CD14-positive monocyte (primary cell): ENCODE data around the gene ABCA4. TPM values are rescaled to one million over a fixed set of nuclear protein-coding genes. Genes with fewer than 3 reads are reported as not detected.

Experiments
- DNase-seq, 3 donors: peaks; one replicate each; pipeline ENCODE4 v3.0.0-alpha.2; 2011 to 2022
- H2AFZ ChIP-seq: 2 replicates; pipeline ENCODE4 v1.6.0; 2012; ENCODE audit warnings: mild to moderate bottlenecking, low read depth, low read length, inconsistent platforms; ENCODE audit not compliant: insufficient read depth, poor library complexity, severe bottlenecking
- H3K27ac ChIP-seq, 2 donors: 1 replicate in 1 of 2; 2 replicates in 1 of 2; pipeline ENCODE4 v1.5.1; 2012 to 2013; ENCODE audit warnings: low read length in 2 of 2, control low read depth in 1 of 2, inconsistent platforms in 1 of 2, low read depth in 1 of 2, mild to moderate bottlenecking in 1 of 2
- H3K27me3 ChIP-seq, 2 donors: one replicate each; pipeline versions ENCODE4 v1.6.0 to v1.6.1; 2011 to 2013; ENCODE audit warnings: low read length in 2 of 2; ENCODE audit not compliant: control insufficient read depth in 2 of 2, insufficient read depth in 2 of 2
- H3K36me3 ChIP-seq, 2 donors: replicated peaks in 1 of 2; 1 replicate in 1 of 2; 2 replicates in 1 of 2; pipeline versions ENCODE4 v1.5.1 to v1.6.1; 2012 to 2013; ENCODE audit warnings: low read length in 2 of 2, control low read depth in 1 of 2, inconsistent platforms in 1 of 2, mild to moderate bottlenecking in 1 of 2; ENCODE audit not compliant: insufficient read depth in 2 of 2, control insufficient read depth in 1 of 2
- H3K4me1 ChIP-seq, 2 donors: 1 replicate in 1 of 2; 2 replicates in 1 of 2; pipeline versions ENCODE4 v1.5.1 to v1.6.1; 2012 to 2013; ENCODE audit warnings: low read length in 2 of 2, control low read depth in 1 of 2, inconsistent platforms in 1 of 2, mild to moderate bottlenecking in 1 of 2, moderate library complexity in 1 of 2; ENCODE audit not compliant: insufficient read depth in 2 of 2, control insufficient read depth in 1 of 2
- H3K4me2 ChIP-seq: replicated peaks from 2 replicates; pipeline ENCODE3; 2012; ENCODE audit warnings: low read length, moderate library complexity, mild to moderate bottlenecking; ENCODE audit not compliant: poor library complexity, severe bottlenecking; ENCODE audit errors: extremely low read depth
- H3K4me3 ChIP-seq, 3 experiments: fragments of 200-600 bp in 1 of 3; sonication (generic) in 1 of 3; replicated peaks in 1 of 3; 1 replicate in 2 of 3; 2 replicates in 1 of 3; pipeline ENCODE4 v1.5.1; 2011 to 2013; ENCODE audit warnings: low read length in 3 of 3, mild to moderate bottlenecking in 3 of 3, control low read depth in 2 of 3, low read depth in 2 of 3, inconsistent platforms in 1 of 3, moderate library complexity in 1 of 3
- H3K79me2 ChIP-seq: 2 replicates; pipeline ENCODE4 v1.6.0; 2012; ENCODE audit warnings: mild to moderate bottlenecking, control low read depth, inconsistent platforms, low read length, moderate library complexity; ENCODE audit not compliant: insufficient read depth
- H3K9ac ChIP-seq: 2 replicates; pipeline ENCODE4 v1.6.0; 2017; ENCODE audit warnings: low read length, mild to moderate bottlenecking; ENCODE audit not compliant: insufficient read depth, poor library complexity, severe bottlenecking
- H3K9me3 ChIP-seq, 2 donors: replicated peaks in 1 of 2; 1 replicate in 1 of 2; 2 replicates in 1 of 2; pipeline versions ENCODE4 v1.5.1 to v1.6.1; 2012 to 2013; ENCODE audit warnings: low read length in 2 of 2, control low read depth in 1 of 2; ENCODE audit not compliant: control insufficient read depth in 1 of 2, insufficient read depth in 1 of 2
- H4K20me1 ChIP-seq: 2 replicates; pipeline ENCODE4 v1.6.0; 2012; ENCODE audit warnings: mild to moderate bottlenecking, low read length, control low read depth, moderate library complexity; ENCODE audit not compliant: insufficient read depth
- H3K27ac Mint-ChIP-seq, 7 donors: one replicate each; pipeline ENCODE4 v1.8.0; 2020; ENCODE audit warnings: mild to moderate bottlenecking in 7 of 7, mixed read lengths in 7 of 7, moderate library complexity in 6 of 7, inconsistent platforms in 2 of 7
- H3K27me3 Mint-ChIP-seq, 3 donors: one replicate each; pipeline ENCODE4 v1.8.0; 2021 to 2022; ENCODE audit warnings: low read depth in 3 of 3, mild to moderate bottlenecking in 3 of 3, mixed read lengths in 3 of 3, moderate library complexity in 3 of 3, inconsistent platforms in 1 of 3
- H3K36me3 Mint-ChIP-seq, 2 donors: one replicate each; pipeline ENCODE4 v1.8.0; 2020; ENCODE audit warnings: mixed read lengths in 2 of 2, inconsistent platforms in 1 of 2, mild to moderate bottlenecking in 1 of 2
- H3K4me1 Mint-ChIP-seq: one replicate; pipeline ENCODE4 v1.8.0; 2020; ENCODE audit warnings: mild to moderate bottlenecking, mixed read lengths
- H3K4me3 Mint-ChIP-seq, 2 donors: one replicate each; pipeline ENCODE4 v1.8.0; 2020; ENCODE audit warnings: mild to moderate bottlenecking in 2 of 2, mixed read lengths in 2 of 2, moderate library complexity in 1 of 2
- H3K9me3 Mint-ChIP-seq, 7 donors: one replicate each; pipeline ENCODE4 v1.8.0; 2020 to 2022; ENCODE audit warnings: mixed read lengths in 7 of 7, mild to moderate bottlenecking in 6 of 7, moderate library complexity in 6 of 7, inconsistent platforms in 2 of 7
- WGBS: methylation state at CpG from one replicate; pipeline ENCODE4 v1.1.5; 2013; ENCODE audit warnings: missing lambda C conversion rate; ENCODE audit not compliant: insufficient coverage; 5-methylcytosine and 5-hydroxymethylcytosine counted together
- intact Hi-C, 2 donors: fragments of 100-400 bp; cut with micrococcal nuclease; formaldehyde crosslinking; loops; one replicate each; pipeline versions ENCODE4 v1.15.0 to v1.15.1; 2023
- polyA plus RNA-seq, 3 donors: library from polyadenylated mRNA; depleted of rRNA in 1 of 3; unstranded in 2 of 3; stranded (reverse) in 1 of 3; fragments of 300-500 nt in 2 of 3; fragments of >200 nt in 1 of 3; fragmentation: Illumina TruSeq in 2 of 3; gene quantifications; 1 replicate in 2 of 3; 2 replicates in 1 of 3; pipeline ENCODE4 v1.2.3, GENCODE V29; 2012 to 2021
- TF ChIP-seq, protein P1 (sequence below): fragments of 200-600 bp; IDR thresholded peaks from one replicate; pipeline ENCODE4 v1.8.0; 2022; ENCODE audit warnings: antibody characterized with exemption, mild to moderate bottlenecking

Gene ABCA4
- polyA plus RNA-seq, 3 donors = not detected

DNA sequence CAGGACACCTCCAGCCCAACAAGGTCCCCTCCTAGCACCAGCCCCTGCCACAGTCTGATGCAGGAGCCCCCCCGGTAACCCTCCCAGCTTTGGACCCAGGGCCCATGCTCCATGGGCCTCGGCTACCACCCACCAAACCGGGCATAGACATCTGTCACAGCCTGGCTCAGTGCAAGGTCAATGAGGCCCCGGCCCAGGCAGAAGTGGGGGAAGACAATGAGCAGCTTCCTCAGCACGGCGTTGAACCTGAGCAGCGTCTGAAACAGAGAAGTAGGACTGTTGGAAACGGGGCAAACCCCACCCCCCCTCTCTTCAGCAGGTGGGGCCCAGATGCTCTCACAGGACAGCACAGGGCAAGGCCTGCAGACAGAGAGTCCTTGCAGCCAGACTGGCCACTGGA, 109.8 kb downstream of the ABCA4 start:
- no peaks in the 10 kb centered on the region for H3K9me3 ChIP-seq
- Mint-ChIP-seq H3K27ac (no peak overlapping the region), H3K9me3 (peaks cover 0 to 7% (median 3%) of the 10 kb centered on the region in 7 donors)

DNA sequence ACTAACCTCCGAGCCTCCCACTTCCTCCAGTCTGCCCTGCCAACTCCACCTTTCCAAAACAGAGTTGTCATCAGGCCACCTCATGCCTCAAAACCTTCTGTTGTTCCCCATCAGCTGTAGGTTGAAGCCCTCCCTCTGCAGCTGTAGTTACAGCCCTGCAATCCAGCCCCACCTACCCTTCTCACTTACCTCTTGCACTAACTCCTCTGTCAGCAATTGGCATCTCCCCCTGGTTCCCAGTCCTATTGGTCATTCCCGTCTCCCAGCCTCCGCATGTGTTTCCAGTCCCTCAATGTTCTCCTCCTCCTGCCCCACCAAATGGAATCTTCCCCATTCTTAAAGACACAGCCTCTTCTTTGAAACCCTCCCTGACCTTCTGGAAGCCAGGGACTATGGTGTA, 111.6 kb downstream of the ABCA4 start:
- H3K9me3 ChIP-seq = no peaks in the 10 kb centered on the region
- peaks cover 0 to 7% (median 3%) of the 10 kb centered on the region in 7 donors for H3K9me3 Mint-ChIP-seq
- peak overlapping the region in 2 of 7 donors; percentile 9 to 65 for H3K27ac Mint-ChIP-seq
- H3K27me3 ChIP-seq = no peaks in the 10 kb centered on the region
- H3K36me3 ChIP-seq = no peaks in the 10 kb centered on the region
- TF ChIP-seq, protein P1, sequence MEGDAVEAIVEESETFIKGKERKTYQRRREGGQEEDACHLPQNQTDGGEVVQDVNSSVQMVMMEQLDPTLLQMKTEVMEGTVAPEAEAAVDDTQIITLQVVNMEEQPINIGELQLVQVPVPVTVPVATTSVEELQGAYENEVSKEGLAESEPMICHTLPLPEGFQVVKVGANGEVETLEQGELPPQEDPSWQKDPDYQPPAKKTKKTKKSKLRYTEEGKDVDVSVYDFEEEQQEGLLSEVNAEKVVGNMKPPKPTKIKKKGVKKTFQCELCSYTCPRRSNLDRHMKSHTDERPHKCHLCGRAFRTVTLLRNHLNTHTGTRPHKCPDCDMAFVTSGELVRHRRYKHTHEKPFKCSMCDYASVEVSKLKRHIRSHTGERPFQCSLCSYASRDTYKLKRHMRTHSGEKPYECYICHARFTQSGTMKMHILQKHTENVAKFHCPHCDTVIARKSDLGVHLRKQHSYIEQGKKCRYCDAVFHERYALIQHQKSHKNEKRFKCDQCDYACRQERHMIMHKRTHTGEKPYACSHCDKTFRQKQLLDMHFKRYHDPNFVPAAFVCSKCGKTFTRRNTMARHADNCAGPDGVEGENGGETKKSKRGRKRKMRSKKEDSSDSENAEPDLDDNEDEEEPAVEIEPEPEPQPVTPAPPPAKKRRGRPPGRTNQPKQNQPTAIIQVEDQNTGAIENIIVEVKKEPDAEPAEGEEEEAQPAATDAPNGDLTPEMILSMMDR = no peak
- H2AFZ ChIP-seq = no peak overlapping the region
- H3K4me1 ChIP-seq = peaks cover 5 to 11% of the 10 kb centered on the region in 2 donors
- H3K27me3 Mint-ChIP-seq = peaks cover 0 to 2% (median 1%) of the 10 kb centered on the region in 3 donors
- H4K20me1 ChIP-seq = no peaks in the 10 kb centered on the region
- no peaks in the 10 kb centered on the region for H3K79me2 ChIP-seq
- H3K27ac ChIP-seq = no peak overlapping the region
- no peak overlapping the region for H3K9ac ChIP-seq
- H3K4me3 Mint-ChIP-seq = no peak overlapping the region
- no peak overlapping the region for H3K4me3 ChIP-seq
- DNase-seq = no peak
- intact Hi-C loops = no loop called here
- peaks cover 28% of the 10 kb centered on the region for H3K4me1 Mint-ChIP-seq
- H3K36me3 Mint-ChIP-seq = no peaks in the 10 kb centered on the region
- 67% methylated on average over 3 of the region's 3 CpGs for whole genome bisulfite sequencing
- H3K4me2 ChIP-seq = no peak overlapping the region

More for the DNA sequence above, 109.8 kb downstream of the ABCA4 start:
- Mint-ChIP-seq H3K27me3 (peaks cover 0 to 2% (median 1%) of the 10 kb centered on the region in 3 donors), H3K36me3 (no peaks in the 10 kb centered on the region), H3K4me1 (peaks cover 18% of the 10 kb centered on the region), H3K4me3 (no peak overlapping the region)
- Histone ChIP-seq H3K4me1 (no peaks in the 10 kb centered on the region), H3K27ac (no peak overlapping the region), H3K36me3 (no peaks in the 10 kb centered on the region), H3K79me2 (no peaks in the 10 kb centered on the region), H3K27me3 (no peaks in the 10 kb centered on the region), H3K4me3 (no peak overlapping the region), H2AFZ (no peak overlapping the region), H4K20me1 (no peaks in the 10 kb centered on the region), H3K4me2 (no peak overlapping the region), H3K9ac (no peak overlapping the region)
- DNase-seq = no peak
- intact Hi-C loops = no loop called here
- TF ChIP-seq, protein P1 = no peak
- 25% methylated on average over 4 of the region's 8 CpGs for WGBS
